Endodermal cell (in vitro differentiated cells): Measurements from ENCODE around the gene WDFY3. TPM values are rescaled to one million over a fixed set of nuclear protein-coding genes. Genes with fewer than 3 reads are reported as not detected.

ENCODE experiments used
- DNase-seq: peaks from one replicate; pipeline ENCODE4 v3.0.0-alpha.2; 2017
- H3K27ac ChIP-seq: 2 replicates; pipeline ENCODE4 v1.5.1; 2013; ENCODE audit warnings: mild to moderate bottlenecking, low read depth, low read length, moderate library complexity
- H3K27me3 ChIP-seq: 2 replicates; pipeline ENCODE4 v1.6.1; 2013; ENCODE audit warnings: mild to moderate bottlenecking, low read length, moderate library complexity; ENCODE audit not compliant: insufficient read depth, control insufficient read depth, poor library complexity, severe bottlenecking
- H3K36me3 ChIP-seq: 2 replicates; pipeline ENCODE4 v1.7.0; 2013; ENCODE audit warnings: mild to moderate bottlenecking, low read length, moderate library complexity; ENCODE audit not compliant: control insufficient read depth, insufficient read depth
- H3K4me1 ChIP-seq: one replicate; pipeline ENCODE4 v1.7.0; 2013; ENCODE audit warnings: low read length; ENCODE audit not compliant: control insufficient read depth, insufficient read depth
- H3K4me3 ChIP-seq: 2 replicates; pipeline ENCODE4 v1.5.1; 2013; ENCODE audit warnings: mild to moderate bottlenecking, low read length, moderate library complexity
- H3K9ac ChIP-seq: 2 replicates; pipeline ENCODE4 v1.6.1; 2013; ENCODE audit warnings: mild to moderate bottlenecking, low read length, moderate library complexity; ENCODE audit not compliant: poor library complexity, severe bottlenecking; ENCODE audit errors: extremely low read depth
- H3K9me3 ChIP-seq: 2 replicates; pipeline ENCODE4 v1.6.1; 2013; ENCODE audit warnings: mild to moderate bottlenecking, low read length, moderate library complexity; ENCODE audit not compliant: control insufficient read depth
- H3K27ac Mint-ChIP-seq: 2 replicates; pipeline ENCODE4 v1.8.0; 2020; ENCODE audit warnings: mixed read lengths
- H3K27me3 Mint-ChIP-seq: 2 replicates; pipeline ENCODE4 v1.8.0; 2021; ENCODE audit warnings: mild to moderate bottlenecking, mixed read lengths; ENCODE audit not compliant: insufficient read depth
- H3K36me3 Mint-ChIP-seq: 2 replicates; pipeline ENCODE4 v1.8.0; 2020; ENCODE audit warnings: low read depth, mixed read lengths
- H3K4me1 Mint-ChIP-seq: 2 replicates; pipeline ENCODE4 v1.8.0; 2020; ENCODE audit warnings: mixed read lengths
- H3K4me3 Mint-ChIP-seq: 2 replicates; pipeline ENCODE4 v1.8.0; 2020; ENCODE audit warnings: mild to moderate bottlenecking, moderate library complexity, mixed read lengths
- H3K9me3 Mint-ChIP-seq: 2 replicates; pipeline ENCODE4 v1.8.0; 2020; ENCODE audit warnings: mild to moderate bottlenecking, mixed read lengths
- CTCF ChIP-seq: fragments of 200-600 bp; sonication (generic); conservative IDR thresholded peaks from 2 replicates; pipeline ENCODE4 v1.5.0; 2021; ENCODE audit warnings: antibody characterized with exemption, mild to moderate bottlenecking
- WGBS, 2 experiments: methylation state at CpG; one replicate each; pipeline versions ENCODE4 v1.1.5 to v1.1.7; 2013; ENCODE audit warnings: missing lambda C conversion rate in 2 of 2, mixed read lengths in 1 of 2; ENCODE audit not compliant: insufficient coverage in 1 of 2, insufficient read length in 1 of 2; 5-methylcytosine and 5-hydroxymethylcytosine counted together
- total RNA-seq, 2 donors: library from RNA; stranded (reverse); fragmentation: NEBNext Ultra II Directional in 1 of 2; extraction: Animal tissue kit (Norgen Biotek cat#: 25700) in 1 of 2; gene quantifications; 2 replicates in 1 of 2; 3 replicates in 1 of 2; pipeline ENCODE4 v1.2.1, GENCODE V29; 2021

Gene WDFY3
- total RNA-seq, 2 donors from 2014 or later: 91.1 to 103 TPM

GRCh38 chr4:84730375-84730774 is 236.1 kb downstream of the WDFY3 start:
- H3K36me3 Mint-ChIP-seq: peaks cover 48% of the 10 kb centered on the region
- TF ChIP-seq CTCF: no peak
- H3K4me3 Mint-ChIP-seq: no peak overlapping the region
- H3K4me1 Mint-ChIP-seq: no peaks in the 10 kb centered on the region
- Histone ChIP-seq H3K4me3 (no peak overlapping the region), H3K27ac (no peak overlapping the region), H3K9me3 (no peaks in the 10 kb centered on the region), H3K36me3 (peaks cover 63% of the 10 kb centered on the region), H3K4me1 (no peaks in the 10 kb centered on the region), H3K9ac (no peak overlapping the region), H3K27me3 (no peaks in the 10 kb centered on the region)
- H3K9me3 Mint-ChIP-seq: no peaks in the 10 kb centered on the region
- no peak overlapping the region for H3K27ac Mint-ChIP-seq
- no peak for DNase-seq
- H3K27me3 Mint-ChIP-seq: no peaks in the 10 kb centered on the region

GRCh38 chr4:84727491-84727890 is 239.0 kb downstream of the WDFY3 start:
- no peaks in the 10 kb centered on the region for H3K27me3 ChIP-seq
- Mint-ChIP-seq H3K27ac (no peak overlapping the region), H3K36me3 (peaks cover 45% of the 10 kb centered on the region), H3K4me3 (no peak overlapping the region), H3K4me1 (no peaks in the 10 kb centered on the region), H3K27me3 (no peaks in the 10 kb centered on the region), H3K9me3 (no peaks in the 10 kb centered on the region)
- 100% methylated on average over 1 of the region's 1 CpG; no CpG with 5 or more reads in 1 of the 2 experiments for WGBS, 2 experiments
- no peak for TF ChIP-seq CTCF
- no peak overlapping the region for H3K4me3 ChIP-seq
- H3K9ac ChIP-seq: no peak overlapping the region
- peaks cover 65% of the 10 kb centered on the region for H3K36me3 ChIP-seq
- DNase-seq: no peak
- H3K9me3 ChIP-seq: no peaks in the 10 kb centered on the region
- no peaks in the 10 kb centered on the region for H3K4me1 ChIP-seq
- H3K27ac ChIP-seq: no peak overlapping the region

GRCh38 chr4:84726356-84726755 is 240.1 kb downstream of the WDFY3 start:
- H3K4me3 Mint-ChIP-seq: no peak overlapping the region
- H3K27me3 ChIP-seq: no peaks in the 10 kb centered on the region
- 81% methylated on average over 1 of the region's 2 CpGs; no CpG with 5 or more reads in 1 of the 2 experiments for WGBS, 2 experiments
- H3K27ac Mint-ChIP-seq: no peak overlapping the region
- peaks cover 45% of the 10 kb centered on the region for H3K36me3 Mint-ChIP-seq
- no peaks in the 10 kb centered on the region for H3K4me1 ChIP-seq
- TF ChIP-seq CTCF: no peak
- H3K36me3 ChIP-seq: peaks cover 65% of the 10 kb centered on the region
- H3K9me3 ChIP-seq: no peaks in the 10 kb centered on the region
- DNase-seq: no peak
- no peak overlapping the region for H3K9ac ChIP-seq
- H3K27me3 Mint-ChIP-seq: no peaks in the 10 kb centered on the region
- H3K27ac ChIP-seq: no peak overlapping the region
- H3K9me3 Mint-ChIP-seq: no peaks in the 10 kb centered on the region
- H3K4me1 Mint-ChIP-seq: no peaks in the 10 kb centered on the region
- H3K4me3 ChIP-seq: no peak overlapping the region
